Measurements from ENCODE around the gene GPX5. TPM values are rescaled to one million over a fixed set of nuclear protein-coding genes. Genes with fewer than 3 reads are reported as not detected.

Gene GPX5
- total and polyA plus RNA-seq, 10 of the 15 experiments (the other 5 are each of a cell fraction or from before 2014, with no cell fraction given) = not detected

DNA sequence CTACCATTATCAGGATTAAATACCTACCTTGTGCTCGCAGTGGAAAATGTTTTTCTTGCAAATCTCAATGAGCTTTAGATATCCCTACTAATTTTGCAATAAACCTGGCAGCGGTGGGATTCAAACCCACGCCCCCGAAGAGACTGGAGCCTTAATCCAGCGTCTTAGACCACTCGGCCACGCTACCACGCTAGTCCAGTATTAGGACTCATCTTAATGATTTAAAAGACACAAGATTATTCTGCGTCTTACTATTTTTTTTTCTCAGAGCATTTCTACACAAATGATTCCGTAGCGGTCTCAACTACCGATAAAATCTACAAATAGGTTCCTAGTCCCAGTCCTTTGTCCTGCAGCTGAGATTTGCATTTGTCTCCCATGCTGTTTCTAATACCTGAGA, 47.2 kb upstream of the GPX5 start (continued):
- TF ChIP-seq, protein P1, sequence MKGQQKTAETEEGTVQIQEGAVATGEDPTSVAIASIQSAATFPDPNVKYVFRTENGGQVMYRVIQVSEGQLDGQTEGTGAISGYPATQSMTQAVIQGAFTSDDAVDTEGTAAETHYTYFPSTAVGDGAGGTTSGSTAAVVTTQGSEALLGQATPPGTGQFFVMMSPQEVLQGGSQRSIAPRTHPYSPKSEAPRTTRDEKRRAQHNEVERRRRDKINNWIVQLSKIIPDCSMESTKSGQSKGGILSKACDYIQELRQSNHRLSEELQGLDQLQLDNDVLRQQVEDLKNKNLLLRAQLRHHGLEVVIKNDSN (IDR thresholded peaks at IDR 0.05; ENCODE audit: borderline replicate concordance, extremely low read length, insufficient read depth, low read depth, low read length) = no peak

DNA sequence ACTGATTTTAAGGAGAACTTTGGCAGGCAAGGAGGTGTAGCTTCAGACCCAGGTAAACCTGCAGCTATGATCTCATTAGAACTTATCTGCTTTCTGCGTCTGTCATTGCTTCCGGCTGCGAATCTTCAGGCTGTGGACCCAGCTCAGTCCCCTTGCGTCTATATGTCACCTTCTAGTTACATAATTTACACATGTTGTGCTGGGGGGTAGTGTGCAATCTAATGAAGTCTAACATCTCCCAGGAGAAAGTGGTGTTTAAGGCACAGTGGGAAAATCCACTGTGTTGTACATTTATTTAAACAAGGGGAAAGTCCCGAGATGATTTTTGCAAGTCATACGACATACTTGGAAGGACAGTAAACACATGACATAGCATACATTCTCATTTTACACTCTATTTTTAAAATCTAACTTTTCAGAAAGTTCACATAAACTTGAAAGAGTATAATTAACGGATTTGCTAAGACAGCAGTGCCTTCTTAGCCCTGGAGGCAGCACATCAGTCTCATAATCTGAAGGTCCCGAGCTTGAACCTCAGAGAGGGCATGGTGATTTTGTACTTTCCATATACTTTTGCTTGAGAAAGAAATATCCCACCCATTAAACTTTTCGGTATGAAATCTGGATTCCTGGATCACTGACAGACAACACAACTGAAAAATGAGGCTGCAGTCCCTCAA, 45.3 kb upstream of the GPX5 start:
- no peaks in the 10 kb centered on the region for H3K79me2 ChIP-seq (ENCODE audit: control insufficient read depth, insufficient read depth, low read length)
- SMC1A ChIA-PET (ENCODE audit: uncharacterized antibody, unreplicated experiment) = no interaction called here
- FAIRE-seq (no peak), DNase-seq (ENCODE audit: low read depth, low spot score) (no peak), ATAC-seq (no peak)
- in situ Hi-C loops (cut with MboI) = no loop called here
- H3K27me3 ChIP-seq (replicated peaks in 1 of 2; ENCODE audit: control insufficient read depth in 2 of 2, insufficient read depth in 2 of 2, low read length in 1 of 2) = peaks cover 3 to 6% of the 10 kb centered on the region in 2 experiments; a peak in 3 of 4 replicates
- H3K4me3 ChIP-seq = no peak overlapping the region
- WGBS (ENCODE audit: insufficient coverage, insufficient replicate concordance, low lambda C conversion rate, missing lambda C conversion rate) = 33% methylated on average over 9 of the region's 9 CpGs
- RAD21 ChIA-PET (ENCODE audit: unreplicated experiment) = interaction anchor here (0.8 kb wide), 1 partner anchor 62 kb away, joined by 3 read pairs; no protein-coding TSS in a partner anchor
- H3K36me3 ChIP-seq (ENCODE audit: control insufficient read depth in 2 of 2, insufficient read depth in 2 of 2, low read length in 1 of 2) = no peaks in the 10 kb centered on the region
- H3K4me1 ChIP-seq (ENCODE audit: control insufficient read depth, insufficient read depth, low read length) = no peaks in the 10 kb centered on the region
- no TSS peak for BruUV-seq (replicated peaks)
- POLR2A ChIA-PET = no interaction called here
- no peak overlapping the region for H3K27ac ChIP-seq (ENCODE audit: control insufficient read depth, insufficient read depth)
- H2AFZ ChIP-seq (ENCODE audit: control insufficient read depth, low read depth, low read length) = no peak overlapping the region
- H3K9ac ChIP-seq (ENCODE audit: control insufficient read depth, insufficient read depth, low read length) = no peak overlapping the region
- intact Hi-C loops (cut with micrococcal nuclease; ENCODE audit: unreplicated experiment) = no loop called here
- CTCF ChIA-PET = no interaction called here
- no peaks in the 10 kb centered on the region; the same call in 2 of the 3 replicates for H3K9me3 ChIP-seq (replicated peaks; ENCODE audit: control insufficient read depth, insufficient read depth, low read length)
- no peaks in the 10 kb centered on the region for H4K20me1 ChIP-seq (ENCODE audit: control insufficient read depth, insufficient read depth)
- H3K4me2 ChIP-seq (ENCODE audit: control insufficient read depth, insufficient read depth) = no peak overlapping the region
- no peak for TF ChIP-seq MEF2A (IDR thresholded peaks at IDR 0.05; ENCODE audit: insufficient read depth, low read depth, low read length)
- TF ChIP-seq CHD2 (IDR thresholded peaks at IDR 0.05; ENCODE audit: borderline replicate concordance, low read depth, low read length) = no peak
- no peak for TF ChIP-seq JUNB (IDR thresholded peaks at IDR 0.05)
- TF ChIP-seq SIN3A (IDR thresholded peaks at IDR 0.05; ENCODE audit: low read depth, low read length) = no peak
- no peak for TF ChIP-seq EP300 (IDR thresholded peaks at IDR 0.05; ENCODE audit: borderline replicate concordance in 1 of 2, control insufficient read depth in 1 of 2, low read depth in 2 of 2, low read length in 2 of 2)
- no peak for TF ChIP-seq IKZF1 (conservative IDR thresholded peaks at IDR 0.05)
- TF ChIP-seq FOXM1 (IDR thresholded peaks at IDR 0.05; ENCODE audit: low read depth, low read length) = no peak
